Nephron (organoid): ENCODE results near the gene FGGY.

ENCODE experiments used
- H3K27ac Mint-ChIP-seq, 3 experiments: 2 replicates each; pipeline ENCODE4 v1.8.0; 2020; ENCODE audit warnings: mixed read lengths in 3 of 3, mild to moderate bottlenecking in 2 of 3, moderate library complexity in 1 of 3
- H3K27me3 Mint-ChIP-seq: 2 replicates; pipeline ENCODE4 v1.8.0; 2021; ENCODE audit warnings: low read depth, mild to moderate bottlenecking, moderate library complexity, mixed read lengths
- H3K36me3 Mint-ChIP-seq: 2 replicates; pipeline ENCODE4 v1.8.0; 2020; ENCODE audit warnings: low read depth, mixed read lengths
- H3K4me1 Mint-ChIP-seq: 2 replicates; pipeline ENCODE4 v1.8.0; 2020; ENCODE audit warnings: mixed read lengths
- H3K4me3 Mint-ChIP-seq, 3 experiments: 2 replicates each; pipeline ENCODE4 v1.8.0; 2020; ENCODE audit warnings: mild to moderate bottlenecking in 3 of 3, mixed read lengths in 3 of 3, moderate library complexity in 2 of 3
- H3K9me3 Mint-ChIP-seq: 2 replicates; pipeline ENCODE4 v1.8.0; 2020; ENCODE audit warnings: mixed read lengths
- TF ChIP-seq, protein P1 (sequence below), 3 experiments: fragments of 200-600 bp; sonication (generic); IDR thresholded peaks; one replicate each; pipeline ENCODE4 v1.5.0; 2021; ENCODE audit warnings: antibody characterized with exemption in 3 of 3; ENCODE audit not compliant: unreplicated experiment in 3 of 3

Gene FGGY

GRCh38 chr1:59688976-59689375 is 392.1 kb downstream of the FGGY start:
- peaks cover 5% of the 10 kb centered on the region for H3K36me3 Mint-ChIP-seq
- H3K4me3 Mint-ChIP-seq = no peak overlapping the region
- H3K4me1 Mint-ChIP-seq = peaks cover 77% of the 10 kb centered on the region
- H3K27ac Mint-ChIP-seq = peak overlapping the region; percentile 53 to 76 (median 72)
- H3K9me3 Mint-ChIP-seq = no peaks in the 10 kb centered on the region
- peaks cover 5% of the 10 kb centered on the region for H3K27me3 Mint-ChIP-seq
- TF ChIP-seq, protein P1, sequence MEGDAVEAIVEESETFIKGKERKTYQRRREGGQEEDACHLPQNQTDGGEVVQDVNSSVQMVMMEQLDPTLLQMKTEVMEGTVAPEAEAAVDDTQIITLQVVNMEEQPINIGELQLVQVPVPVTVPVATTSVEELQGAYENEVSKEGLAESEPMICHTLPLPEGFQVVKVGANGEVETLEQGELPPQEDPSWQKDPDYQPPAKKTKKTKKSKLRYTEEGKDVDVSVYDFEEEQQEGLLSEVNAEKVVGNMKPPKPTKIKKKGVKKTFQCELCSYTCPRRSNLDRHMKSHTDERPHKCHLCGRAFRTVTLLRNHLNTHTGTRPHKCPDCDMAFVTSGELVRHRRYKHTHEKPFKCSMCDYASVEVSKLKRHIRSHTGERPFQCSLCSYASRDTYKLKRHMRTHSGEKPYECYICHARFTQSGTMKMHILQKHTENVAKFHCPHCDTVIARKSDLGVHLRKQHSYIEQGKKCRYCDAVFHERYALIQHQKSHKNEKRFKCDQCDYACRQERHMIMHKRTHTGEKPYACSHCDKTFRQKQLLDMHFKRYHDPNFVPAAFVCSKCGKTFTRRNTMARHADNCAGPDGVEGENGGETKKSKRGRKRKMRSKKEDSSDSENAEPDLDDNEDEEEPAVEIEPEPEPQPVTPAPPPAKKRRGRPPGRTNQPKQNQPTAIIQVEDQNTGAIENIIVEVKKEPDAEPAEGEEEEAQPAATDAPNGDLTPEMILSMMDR (IDR thresholded peaks at IDR 0.05; ENCODE audit: unreplicated experiment in 3 of 3) = no peak

DNA sequence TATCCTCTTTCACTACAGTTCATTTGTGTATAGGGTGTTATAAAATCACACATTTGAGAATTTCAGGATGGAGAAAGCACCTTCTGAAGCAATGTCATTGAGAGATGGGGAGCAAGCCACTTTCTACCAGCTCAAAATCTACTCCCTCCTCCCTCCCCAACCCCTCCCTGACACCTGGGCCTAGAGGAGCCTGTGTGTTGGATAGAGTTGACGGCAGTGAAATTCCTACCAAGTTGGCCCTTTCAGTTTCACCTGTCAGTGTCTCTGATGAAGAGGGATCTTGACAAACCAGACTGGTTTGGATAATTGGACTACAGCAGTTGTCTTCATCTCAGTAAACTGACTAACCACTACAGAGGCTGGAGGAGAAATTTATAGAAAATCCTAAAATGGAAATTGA is 392.8 kb downstream of the FGGY start:
- H3K9me3 Mint-ChIP-seq = no peaks in the 10 kb centered on the region
- peaks cover 5% of the 10 kb centered on the region for H3K27me3 Mint-ChIP-seq
- no peak overlapping the region for H3K4me3 Mint-ChIP-seq
- peak overlapping the region; percentile 72 to 94 (median 94) for H3K27ac Mint-ChIP-seq
- TF ChIP-seq, protein P1 (IDR thresholded peaks at IDR 0.05; ENCODE audit: unreplicated experiment in 3 of 3) = no peak
- H3K36me3 Mint-ChIP-seq = peaks cover 5% of the 10 kb centered on the region
- H3K4me1 Mint-ChIP-seq = peaks cover 72% of the 10 kb centered on the region

DNA sequence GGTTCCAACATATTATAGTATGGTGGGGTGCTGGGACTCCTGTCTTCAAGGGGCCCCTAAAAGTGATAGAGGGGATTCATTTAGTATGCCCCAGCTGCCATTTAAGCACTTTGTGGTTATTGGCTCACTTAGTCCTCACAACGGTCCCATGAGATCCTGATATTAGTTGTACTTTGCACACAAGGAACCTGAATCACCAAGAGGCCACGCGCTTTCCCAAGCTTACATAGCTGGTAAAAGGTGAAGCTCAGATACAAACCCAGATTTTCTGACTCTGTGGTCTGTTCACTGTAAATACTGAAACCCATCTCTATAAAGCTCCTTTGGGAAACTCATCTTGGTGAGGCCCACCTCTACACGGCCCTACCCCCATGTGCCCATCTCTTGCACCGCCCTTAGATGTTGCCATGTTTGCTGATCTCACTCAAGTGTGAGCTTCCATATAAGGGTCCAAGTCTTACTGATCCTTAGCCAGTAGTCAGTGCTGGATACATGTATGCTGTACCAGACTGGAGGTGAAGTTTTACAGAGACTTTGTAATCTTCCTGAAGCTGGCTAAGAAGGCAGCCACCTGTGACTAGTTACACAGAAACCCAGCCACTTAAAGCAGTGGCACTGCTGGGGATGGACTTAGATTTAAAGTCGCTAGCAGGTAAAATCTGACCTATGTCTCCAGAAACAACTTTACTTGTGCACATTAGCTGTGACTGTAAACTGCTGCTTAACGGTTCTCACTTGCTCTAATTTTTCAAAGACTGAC is 393.5 kb downstream of the FGGY start:
- Mint-ChIP-seq H3K9me3 (no peaks in the 10 kb centered on the region), H3K4me3 (no peak overlapping the region), H3K27ac (peak overlapping the region; percentile 72 to 94 (median 94)), H3K4me1 (peaks cover 66% of the 10 kb centered on the region), H3K27me3 (peaks cover 5% of the 10 kb centered on the region), H3K36me3 (peaks cover 5% of the 10 kb centered on the region)
- TF ChIP-seq, protein P1 (IDR thresholded peaks at IDR 0.05; ENCODE audit: unreplicated experiment in 3 of 3) = no peak

GRCh38 chr1:59691261-59691660 is 394.4 kb downstream of the FGGY start:
- no peaks in the 10 kb centered on the region for H3K9me3 Mint-ChIP-seq
- peak overlapping the region; percentile 72 to 94 (median 94) for H3K27ac Mint-ChIP-seq
- peaks cover 5% of the 10 kb centered on the region for H3K27me3 Mint-ChIP-seq
- H3K4me3 Mint-ChIP-seq = no peak overlapping the region
- peaks cover 57% of the 10 kb centered on the region for H3K4me1 Mint-ChIP-seq
- TF ChIP-seq, protein P1 (IDR thresholded peaks at IDR 0.05; ENCODE audit: unreplicated experiment in 3 of 3) = no peak
- H3K36me3 Mint-ChIP-seq = peaks cover 5% of the 10 kb centered on the region

GRCh38 chr1:59692591-59692990 is 395.7 kb downstream of the FGGY start:
- no peaks in the 10 kb centered on the region for H3K9me3 Mint-ChIP-seq
- H3K36me3 Mint-ChIP-seq = peaks cover 5% of the 10 kb centered on the region
- H3K4me3 Mint-ChIP-seq = no peak overlapping the region
- TF ChIP-seq, protein P1 (IDR thresholded peaks at IDR 0.05; ENCODE audit: unreplicated experiment in 3 of 3) = no peak
- peaks cover 56% of the 10 kb centered on the region for H3K4me1 Mint-ChIP-seq
- peak overlapping the region; percentile 72 to 94 (median 94) for H3K27ac Mint-ChIP-seq
- H3K27me3 Mint-ChIP-seq = no peaks in the 10 kb centered on the region

DNA sequence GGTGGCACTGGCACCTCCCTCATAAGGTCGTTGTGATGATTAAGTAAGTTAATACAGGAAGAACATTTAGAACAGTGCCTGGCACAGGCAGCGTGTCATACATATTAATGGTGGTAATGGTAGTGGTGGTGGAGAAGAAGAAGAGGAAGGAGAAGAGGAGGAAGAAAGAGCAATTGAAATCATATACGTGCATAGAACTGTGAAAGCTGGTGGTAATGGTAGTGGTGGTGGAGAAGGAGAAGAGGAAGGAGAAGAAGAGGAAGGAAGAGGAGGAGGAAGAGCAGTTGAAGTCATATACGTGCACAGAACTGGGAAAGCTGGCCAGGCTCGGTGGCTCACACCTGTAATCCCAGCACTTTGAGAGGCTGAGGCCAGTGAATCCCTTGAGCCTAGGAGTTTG is 396.5 kb downstream of the FGGY start:
- TF ChIP-seq, protein P1 (IDR thresholded peaks at IDR 0.05; ENCODE audit: unreplicated experiment in 3 of 3) = no peak
- H3K36me3 Mint-ChIP-seq = peaks cover 5% of the 10 kb centered on the region
- H3K4me3 Mint-ChIP-seq = no peak overlapping the region
- H3K27ac Mint-ChIP-seq = peak overlapping the region in 2 of 3 experiments; percentile 3 to 40
- H3K27me3 Mint-ChIP-seq = no peaks in the 10 kb centered on the region
- H3K9me3 Mint-ChIP-seq = no peaks in the 10 kb centered on the region
- H3K4me1 Mint-ChIP-seq = peaks cover 64% of the 10 kb centered on the region
